ENCODE measurements around the gene INSYN1.

INSYN1 gene

DNA sequence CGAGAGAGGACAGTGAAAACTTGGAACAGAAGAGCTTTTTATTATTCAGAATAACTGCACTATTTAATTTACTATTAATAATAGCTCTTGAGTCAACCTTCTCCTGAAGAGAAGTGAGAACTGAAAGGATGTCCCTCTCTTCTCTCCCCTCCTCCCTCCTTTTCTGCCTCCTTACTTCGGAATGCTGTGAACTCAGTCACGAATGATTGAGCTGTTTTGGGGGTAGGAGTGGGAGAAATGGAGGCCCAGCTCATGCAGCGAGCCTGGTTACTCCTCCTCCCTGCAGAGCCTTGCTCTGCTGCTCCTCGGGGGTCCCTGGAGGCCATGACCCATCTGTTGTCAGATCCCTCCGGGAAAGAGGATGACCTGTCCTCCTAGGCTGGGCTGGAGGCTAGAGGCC is 20.3 kb upstream of the INSYN1 start:
- no peak for DNase-seq

DNA sequence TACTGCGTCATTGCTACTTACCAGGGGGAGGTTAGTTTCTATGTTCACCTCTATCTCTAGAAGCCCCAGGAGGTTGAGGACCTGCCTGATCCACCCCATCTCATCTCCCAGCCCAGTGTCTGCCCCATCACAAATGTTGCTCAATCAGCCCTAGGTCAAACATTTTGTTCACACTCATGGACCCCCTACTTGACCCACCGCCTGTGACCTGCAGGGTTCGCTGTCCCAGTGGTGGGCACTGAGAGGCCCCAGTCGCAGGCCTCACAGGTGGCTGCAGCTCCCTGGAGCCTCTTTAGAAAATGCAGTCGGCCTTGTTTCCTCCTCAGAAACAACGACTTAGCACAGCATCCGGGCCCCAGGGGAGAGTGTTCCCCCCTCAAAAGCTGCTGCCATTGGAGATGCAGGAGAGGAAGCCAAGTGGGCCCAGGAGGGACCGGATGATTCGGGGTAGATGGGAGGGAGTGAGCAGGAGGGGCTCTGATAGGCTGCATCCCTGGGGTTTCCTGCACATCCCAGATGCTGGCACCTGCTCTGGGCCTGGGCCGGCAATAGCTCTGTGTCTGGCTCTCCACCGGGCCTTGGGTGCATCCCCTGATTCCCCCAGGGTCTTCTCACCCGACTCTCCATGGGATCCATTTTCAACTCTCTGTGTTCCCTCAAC is 18.4 kb upstream of the INSYN1 start:
- no peak for DNase-seq

DNA sequence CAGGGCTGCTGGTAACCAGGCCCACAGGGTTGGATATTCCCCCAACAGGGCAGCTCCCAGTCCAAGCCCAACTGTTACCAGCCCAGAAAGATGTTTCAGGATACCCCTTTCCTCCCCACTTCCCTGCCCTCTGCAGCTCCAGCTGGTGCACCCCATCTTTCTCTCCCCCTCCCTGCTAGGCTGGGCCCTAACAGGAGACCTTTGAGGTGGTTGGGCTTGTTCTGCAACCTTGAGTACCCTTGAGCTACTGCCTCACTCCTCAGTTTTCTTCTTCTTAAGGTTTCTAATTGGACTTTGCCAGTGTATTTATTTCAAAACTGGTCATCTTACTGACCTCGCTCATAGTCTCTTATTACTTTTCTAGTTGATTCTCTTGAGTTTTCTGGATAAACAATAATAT is 16.9 kb upstream of the INSYN1 start:
- no peak for DNase-seq

GRCh38 chr15:73767806-73768501 is 14.8 kb upstream of the INSYN1 start:
- no peak for DNase-seq

DNA sequence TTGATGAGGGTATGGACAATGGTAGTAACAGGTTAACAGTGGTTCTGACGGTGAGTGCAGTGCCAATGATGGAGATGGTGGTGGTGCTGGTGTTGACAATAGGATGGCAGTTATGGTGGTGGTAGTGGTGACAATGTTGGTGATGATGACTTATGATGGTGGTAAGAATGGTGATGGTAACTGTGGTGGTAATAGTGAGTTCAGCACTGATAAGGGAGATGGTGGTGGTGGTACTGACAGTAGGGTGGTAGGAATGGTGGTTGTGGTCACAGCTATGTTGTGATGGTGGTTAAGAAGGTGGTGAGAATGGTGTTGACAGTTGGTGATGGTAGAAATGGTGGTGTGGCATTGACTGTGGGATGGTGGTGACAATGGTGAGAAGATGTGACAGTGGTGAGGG is 13.4 kb upstream of the INSYN1 start:
- no peak for DNase-seq

GRCh38 chr15:73765778-73766177 is 12.6 kb upstream of the INSYN1 start:
- DNase-seq = no peak

GRCh38 chr15:73763931-73764330 is 10.8 kb upstream of the INSYN1 start:
- no peak for DNase-seq

- no peak for DNase-seq
Observed at GRCh38 chr15:73760330-73761329, 7.5 kb upstream of the INSYN1 start.

GRCh38 chr15:73758461-73758860 is 5.3 kb upstream of the INSYN1 start:
- no peak for DNase-seq

GRCh38 chr15:73757571-73757970 is 4.4 kb upstream of the INSYN1 start:
- no peak for DNase-seq

DNA sequence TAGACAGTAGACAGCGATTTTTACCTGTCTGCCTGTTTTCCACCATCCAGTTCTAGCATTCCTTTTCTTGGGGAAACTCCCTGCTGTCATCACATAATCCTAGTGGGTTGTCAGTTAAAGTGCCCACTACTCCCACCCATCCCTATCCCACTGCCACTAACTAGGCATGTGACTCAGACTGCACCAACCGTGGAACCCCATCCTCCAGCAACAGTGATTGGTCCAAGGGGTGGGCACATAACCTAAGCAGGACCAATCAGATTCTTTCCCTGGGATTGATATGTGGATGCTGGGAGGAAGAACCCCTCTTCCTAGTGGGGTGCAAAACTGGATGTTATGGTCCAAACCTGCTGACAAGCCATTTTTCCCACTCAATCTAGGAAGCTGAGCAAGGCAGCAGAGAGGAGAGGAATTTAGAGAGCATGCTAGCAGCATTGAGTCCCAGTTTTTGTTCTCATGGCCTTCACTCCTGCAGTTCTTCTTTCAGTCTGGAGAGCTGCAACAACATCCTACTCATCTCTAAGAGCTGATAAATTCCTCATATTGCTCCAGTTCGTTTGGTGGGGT is 3.9 kb upstream of the INSYN1 start:
- DNase-seq = no peak

DNA sequence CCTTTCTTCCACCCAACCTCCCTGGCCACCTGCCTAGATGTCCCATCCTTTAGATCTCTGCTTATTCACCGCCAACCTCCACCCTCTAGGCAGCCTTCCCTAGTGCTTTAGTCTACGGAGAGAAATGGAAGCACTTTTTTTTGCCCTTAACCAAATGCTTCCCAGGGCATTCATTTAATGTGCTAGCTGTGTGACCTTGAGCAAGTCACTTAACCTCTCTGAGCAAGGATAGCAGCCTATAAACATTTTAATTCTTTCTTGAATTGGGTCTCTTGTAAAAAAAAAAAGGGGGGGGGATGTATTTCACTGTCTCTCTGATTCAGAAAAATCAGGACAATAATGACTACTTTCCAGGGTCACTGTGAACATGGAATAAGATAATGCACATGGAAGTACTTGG is 3.2 kb upstream of the INSYN1 start:
- no peak for DNase-seq

DNA sequence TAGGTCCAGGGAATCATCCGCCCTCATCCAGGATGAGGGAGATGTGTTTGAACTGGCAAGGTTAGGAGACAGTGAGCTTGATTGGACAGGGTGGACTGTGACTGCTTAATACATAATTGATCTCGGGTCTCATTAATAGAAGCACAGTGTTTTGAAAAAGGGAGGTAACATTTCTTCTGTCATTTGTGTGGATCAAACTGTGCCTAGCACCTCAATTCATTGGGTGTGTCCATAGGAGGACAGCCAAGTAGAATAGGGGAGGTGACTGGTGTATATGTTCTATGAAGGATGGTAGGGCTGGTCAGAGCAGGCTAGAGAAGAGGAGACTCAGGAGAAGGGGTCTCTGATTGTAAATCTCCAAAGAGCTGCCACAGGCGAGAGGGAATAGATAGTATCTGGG is 2.8 kb upstream of the INSYN1 start:
- DNase-seq = no peak

- no peak for DNase-seq
Observed at GRCh38 chr15:73755481-73755880, 2.3 kb upstream of the INSYN1 start.

GRCh38 chr15:73754461-73754860 is 1.3 kb upstream of the INSYN1 start:
- no peak for DNase-seq

- no peak for DNase-seq
Observed at GRCh38 chr15:73752806-73753193, 351 bp downstream of the INSYN1 start.

GRCh38 chr15:73751899-73752805 is 999 bp downstream of the INSYN1 start:
- no peak for DNase-seq

GRCh38 chr15:73751511-73751898 is 1.6 kb downstream of the INSYN1 start:
- DNase-seq = no peak

GRCh38 chr15:73750951-73751350 is 2.2 kb downstream of the INSYN1 start:
- no peak for DNase-seq

DNA sequence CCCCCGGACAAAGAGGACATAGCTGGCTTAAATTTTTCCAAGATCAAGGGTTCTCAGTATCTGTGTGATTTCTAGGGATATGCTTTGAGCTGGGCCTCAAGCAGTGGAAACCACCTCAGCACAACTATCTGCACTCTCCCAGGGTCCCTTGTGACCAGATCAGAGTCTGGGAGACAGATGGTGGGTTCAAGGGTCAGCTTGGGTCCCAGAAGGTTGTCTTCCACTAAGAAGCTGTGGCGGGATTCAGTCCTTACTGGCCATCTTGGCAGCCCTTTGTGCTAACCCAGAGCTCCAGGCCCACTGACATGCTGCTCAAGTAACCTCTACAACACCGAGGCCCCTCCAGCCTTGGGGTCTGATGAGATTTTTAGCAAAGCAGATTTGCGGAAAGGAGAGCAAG is 2.7 kb downstream of the INSYN1 start:
- no peak for DNase-seq

GRCh38 chr15:73749971-73750370 is 3.2 kb downstream of the INSYN1 start:
- DNase-seq = no peak

GRCh38 chr15:73749533-73749932 is 3.6 kb downstream of the INSYN1 start:
- DNase-seq = no peak

All from NCI-H1092 (cell line).